HG02973 (cell line): ENCODE results near the gene PLAGL2.
"Not testable (repeated sequence)": the region's sequence is repeated elsewhere in the genome, so short reads cannot be mapped to it uniquely, and the experiment has no call there.

ENCODE experiments used
- ATAC-seq: cut with Tn5 transposase; IDR thresholded peaks from one replicate; pipeline ENCODE4 v1.9.1; 2021; ENCODE audit warnings: moderate library complexity; ENCODE audit not compliant: unreplicated experiment

Gene PLAGL2

DNA sequence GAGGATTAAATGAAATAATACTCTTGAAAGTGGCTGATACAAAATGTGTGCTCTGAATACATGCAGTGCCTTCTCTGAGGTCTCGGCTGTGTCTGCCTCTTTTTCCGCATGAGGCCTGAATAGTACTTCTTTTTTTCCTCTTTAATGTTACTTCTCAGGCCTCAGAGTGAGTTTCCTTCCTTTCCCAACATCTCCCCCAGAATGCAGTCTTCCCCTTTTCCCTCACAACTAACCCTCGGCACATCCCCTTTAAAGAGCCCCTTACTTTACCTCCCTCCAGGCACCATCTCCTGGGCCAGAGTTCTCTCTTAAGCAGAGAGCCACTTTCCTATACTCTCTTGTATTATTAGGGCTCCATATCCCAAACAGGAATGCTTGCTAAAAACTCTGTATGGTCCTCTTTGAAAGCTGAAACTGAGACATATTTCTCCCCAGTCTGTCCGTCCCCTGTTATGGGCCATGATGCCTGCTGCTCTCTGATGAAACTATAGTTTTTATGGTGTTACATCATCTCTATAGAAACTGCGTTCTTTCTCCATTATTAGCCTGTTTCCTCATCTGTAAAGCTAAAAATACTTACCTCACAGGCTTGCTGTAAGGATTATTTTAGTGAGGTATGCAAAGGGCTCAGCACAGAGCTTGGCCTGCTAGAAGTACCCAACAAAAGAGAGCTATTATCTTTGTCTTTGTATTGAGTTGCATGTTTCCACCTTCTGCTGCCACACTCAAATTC, 2.3 kb downstream of the PLAGL2 start:
- no peak for ATAC-seq

DNA sequence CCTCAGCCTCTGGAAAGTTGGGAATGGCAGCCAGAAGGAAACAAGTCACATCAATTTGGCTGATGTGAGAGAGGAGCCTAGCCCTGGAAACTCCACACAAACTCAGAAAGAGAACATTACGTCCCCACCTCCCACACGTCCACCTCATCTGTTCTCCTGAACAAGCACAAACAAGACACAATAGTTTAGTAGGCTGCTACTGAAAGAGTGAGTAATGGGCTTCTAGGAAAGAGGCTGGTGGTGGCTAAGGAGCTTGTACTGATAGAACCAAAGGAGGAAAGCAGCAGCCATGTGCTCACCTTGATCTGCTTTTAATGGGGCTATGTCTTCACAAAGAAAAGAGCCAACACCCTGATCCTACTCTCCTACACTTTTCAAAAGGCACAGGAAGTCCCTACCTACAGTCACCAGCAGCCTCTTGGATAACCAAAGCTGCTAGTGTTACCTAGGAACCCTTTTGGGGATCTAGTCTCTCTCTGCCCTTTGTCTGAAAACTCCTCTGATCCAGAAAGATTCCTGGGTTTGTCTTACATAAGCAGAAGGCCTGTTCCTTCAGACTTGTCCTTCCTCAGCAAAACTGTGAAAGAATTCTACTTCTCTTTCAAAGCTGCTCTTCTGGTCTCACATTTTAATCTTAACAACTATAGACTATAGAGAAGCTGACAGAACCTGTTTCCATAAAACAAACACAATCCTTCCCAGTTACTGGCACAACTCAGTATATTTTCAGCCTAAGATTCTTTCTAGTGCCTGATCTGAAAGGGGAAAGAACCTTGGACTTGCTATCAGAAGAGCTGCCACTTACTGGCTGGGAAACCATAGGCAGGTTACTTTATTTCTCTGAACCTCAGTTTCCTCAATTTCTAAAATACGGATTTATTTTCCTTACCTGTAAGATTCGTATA, 3.1 kb downstream of the PLAGL2 start:
- no peak for ATAC-seq

DNA sequence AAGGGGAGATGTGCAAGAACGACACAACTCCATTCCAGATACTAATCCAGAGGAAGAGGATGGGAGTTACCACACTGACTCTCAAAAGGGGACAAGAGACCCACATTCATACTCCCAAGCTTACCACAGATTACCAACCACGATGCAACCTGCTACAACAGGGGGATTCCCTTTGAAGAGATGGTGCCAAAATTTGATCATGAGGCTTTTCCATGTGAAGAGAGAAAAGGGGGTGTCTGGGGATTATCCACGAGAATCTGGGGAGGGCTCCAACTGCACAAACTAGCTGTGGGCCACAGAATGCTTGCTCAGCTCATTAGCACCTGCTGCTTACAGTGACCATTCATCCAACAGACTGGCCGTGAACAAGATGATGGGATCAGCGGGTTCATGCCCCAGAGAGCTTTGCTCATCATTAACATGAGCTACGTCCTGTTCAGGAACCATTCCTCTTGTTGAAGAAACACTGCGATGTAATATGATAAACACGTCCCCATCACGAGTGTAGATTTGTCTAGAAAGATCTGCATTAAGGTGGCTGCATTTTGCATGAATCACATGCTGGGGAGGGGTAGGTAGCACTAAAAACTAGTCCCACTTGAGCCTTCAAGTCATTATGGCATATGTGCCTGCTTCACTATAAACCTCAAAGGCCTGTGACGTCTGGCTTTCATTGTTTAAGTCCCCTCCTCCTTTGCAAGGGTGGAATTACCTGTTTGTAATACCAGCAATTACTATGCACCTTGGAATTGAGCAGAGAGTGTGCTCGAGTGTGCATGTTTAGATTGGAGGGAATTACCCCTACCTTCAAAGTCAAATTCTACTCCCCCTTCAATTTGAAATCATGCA, 4.0 kb downstream of the PLAGL2 start:
- ATAC-seq, result no peak

DNA sequence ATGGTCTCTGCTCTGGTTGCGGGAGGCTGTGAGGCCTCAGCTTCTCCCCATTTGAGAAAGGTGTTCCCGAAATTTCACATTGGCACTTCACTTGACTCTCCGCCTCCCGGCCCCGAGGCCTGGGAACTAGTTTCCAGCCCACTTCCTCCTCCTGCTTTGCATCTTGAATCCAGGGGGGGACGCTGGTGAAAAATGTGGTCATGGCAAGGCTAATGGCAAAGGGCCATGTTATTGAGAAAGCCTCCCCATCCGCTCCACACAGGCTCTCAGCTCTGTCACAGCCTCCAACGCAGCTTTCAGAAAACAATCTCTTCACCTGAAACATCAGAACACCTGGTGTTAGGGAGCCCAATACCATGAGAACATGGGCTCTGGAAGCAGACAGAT, 5.6 kb downstream of the PLAGL2 start:
- no peak for ATAC-seq

DNA sequence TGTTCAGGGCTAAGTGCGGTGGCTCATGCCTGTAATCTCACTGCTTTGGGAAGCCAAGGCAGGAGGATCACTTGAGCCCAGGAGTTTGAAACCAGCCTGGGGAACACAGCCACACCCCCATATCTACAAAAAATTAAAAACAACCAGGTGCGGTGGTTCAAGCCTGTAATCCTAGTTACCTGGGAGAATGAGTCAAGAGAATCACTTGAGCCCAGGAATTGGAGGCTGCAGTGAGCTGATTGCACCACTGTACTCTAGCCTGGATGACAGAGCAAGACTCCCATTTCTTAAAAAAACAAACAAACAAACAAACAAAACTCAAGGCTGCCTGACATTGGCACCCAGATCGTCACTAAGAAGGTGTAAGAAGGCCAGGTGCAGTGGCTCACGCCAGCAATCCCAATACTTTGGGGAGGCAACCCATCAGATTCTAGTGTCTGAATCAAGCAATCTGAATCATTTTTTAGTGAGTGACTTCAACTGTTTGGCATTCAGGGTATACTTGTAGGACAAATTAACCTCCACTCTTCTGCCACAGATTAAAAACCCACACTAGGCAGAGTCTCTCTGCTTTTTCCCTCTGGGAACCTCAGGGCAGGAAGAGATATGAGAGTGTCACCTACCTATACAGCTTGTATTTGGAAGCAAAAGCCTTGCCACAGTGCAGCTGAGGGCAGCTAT, 6.1 kb downstream of the PLAGL2 start:
- ATAC-seq, result no peak

DNA sequence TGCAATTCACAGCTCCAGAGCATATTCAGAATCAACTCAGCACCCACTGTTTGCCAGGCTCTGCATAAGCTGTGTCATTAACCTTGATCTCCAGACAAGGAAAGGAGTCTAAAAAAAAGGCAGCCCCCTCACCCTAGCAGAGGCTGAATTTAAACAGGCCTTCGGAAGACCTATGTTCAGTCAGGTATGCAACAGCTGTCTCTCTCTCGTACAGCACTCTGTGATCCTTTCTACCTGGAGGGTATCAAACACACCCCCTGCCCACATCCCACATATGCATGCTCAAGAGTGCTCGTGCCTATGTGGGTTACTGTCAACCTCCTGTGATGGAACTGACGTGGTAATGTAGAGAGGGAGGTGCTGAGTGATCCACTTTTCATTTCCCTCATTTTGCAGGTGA, 8.5 kb downstream of the PLAGL2 start:
- no peak for ATAC-seq

DNA sequence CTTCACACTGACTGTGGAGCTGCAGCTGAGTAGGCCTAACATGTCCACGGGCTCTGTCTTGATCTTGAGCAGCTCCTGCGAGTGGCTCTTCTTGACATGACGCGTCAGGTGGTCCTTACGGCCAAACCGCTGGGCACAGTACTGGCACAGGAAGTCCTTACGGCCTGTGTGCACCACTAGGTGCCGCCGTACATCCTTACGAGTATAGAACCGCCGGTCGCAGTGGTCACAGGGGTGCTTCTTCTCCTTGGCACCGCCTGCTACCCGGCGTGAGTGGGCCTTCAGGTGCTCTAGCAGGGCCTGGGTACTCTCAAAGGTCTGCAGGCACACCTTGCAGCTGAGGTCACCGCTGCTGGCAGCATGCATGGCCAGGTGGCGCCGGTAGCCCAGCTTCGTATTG, 10.4 kb downstream of the PLAGL2 start:
- not testable (repeated sequence) for ATAC-seq

DNA sequence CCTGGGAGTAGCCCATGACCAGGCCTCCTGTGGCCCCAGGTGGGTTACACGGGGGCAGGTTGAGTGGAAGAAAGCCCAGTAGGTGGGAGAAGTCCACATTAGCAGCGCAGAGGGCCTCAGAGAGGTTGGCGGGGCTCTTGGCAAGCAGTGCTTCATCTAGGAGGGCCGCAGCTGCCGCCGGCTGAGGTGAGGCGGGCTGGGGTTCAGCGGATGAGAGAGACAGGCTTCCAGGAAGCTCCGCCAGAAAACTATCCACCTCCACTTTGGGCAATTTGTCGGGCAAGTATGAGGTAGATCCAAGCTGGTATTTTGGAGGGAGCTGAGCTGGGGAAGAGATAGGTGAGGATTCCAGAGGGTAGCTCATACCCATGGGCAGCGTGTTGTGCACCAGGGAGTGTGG, 10.9 kb downstream of the PLAGL2 start:
- ATAC-seq, result not testable (repeated sequence)

DNA sequence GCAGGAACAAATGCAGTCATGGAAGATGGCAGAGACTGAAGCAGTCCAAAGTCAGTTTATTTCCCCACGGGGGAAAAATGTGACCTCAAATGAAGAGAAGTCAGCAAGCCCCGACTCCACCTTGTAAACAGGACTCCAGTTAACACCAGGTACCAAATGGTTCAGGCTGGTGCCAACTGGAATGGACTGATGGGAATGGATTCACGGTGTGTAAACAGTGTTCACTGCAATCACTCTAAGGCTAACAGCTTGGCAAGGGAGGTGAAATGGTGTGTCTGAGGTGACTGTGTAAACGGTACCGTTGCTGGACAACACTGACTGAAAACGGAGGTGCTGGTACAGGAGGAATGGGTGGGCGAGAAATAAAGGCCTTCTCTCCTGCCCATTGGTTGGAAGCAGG, 12.0 kb downstream of the PLAGL2 start:
- no peak for ATAC-seq

DNA sequence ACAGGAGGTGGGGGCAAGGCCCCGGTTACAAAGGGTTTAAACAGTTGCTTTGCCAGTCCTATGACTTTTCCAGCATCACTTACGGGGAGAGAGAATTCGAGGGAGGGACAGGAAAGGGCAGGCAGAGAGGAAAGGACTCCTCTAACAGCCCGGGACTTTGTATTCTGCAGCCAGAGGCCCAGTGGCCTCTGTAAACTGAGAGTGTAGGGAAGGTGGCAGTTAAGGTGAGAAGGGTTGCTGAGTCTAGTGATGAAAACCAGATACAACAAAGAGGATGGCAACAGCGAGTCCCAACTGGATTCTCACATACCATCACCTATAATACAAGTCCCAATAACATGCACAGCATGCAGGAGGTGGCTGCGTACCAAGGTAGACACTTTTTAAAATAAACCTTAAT, 13.5 kb downstream of the PLAGL2 start:
- no peak for ATAC-seq

DNA sequence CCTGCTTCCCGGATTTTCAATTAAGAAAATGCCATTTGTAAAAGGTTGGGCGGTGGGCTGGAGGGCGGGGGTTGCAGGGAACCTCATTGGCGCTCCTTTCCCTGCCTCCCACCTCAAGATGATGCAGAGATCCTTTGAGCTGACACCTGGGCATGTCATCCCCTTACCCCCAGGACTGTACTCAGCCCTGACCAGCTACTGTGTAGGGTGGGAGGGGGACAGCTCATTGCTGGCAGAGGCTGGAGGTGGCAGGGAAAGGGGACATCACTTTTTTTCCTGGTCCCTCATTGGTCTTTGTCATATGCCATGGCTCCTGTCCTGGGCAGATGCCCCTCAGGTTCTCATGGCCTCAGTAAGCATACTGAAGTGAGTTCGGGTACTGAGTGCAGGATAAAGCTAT, 14.2 kb downstream of the PLAGL2 start:
- ATAC-seq, result not testable (repeated sequence)

DNA sequence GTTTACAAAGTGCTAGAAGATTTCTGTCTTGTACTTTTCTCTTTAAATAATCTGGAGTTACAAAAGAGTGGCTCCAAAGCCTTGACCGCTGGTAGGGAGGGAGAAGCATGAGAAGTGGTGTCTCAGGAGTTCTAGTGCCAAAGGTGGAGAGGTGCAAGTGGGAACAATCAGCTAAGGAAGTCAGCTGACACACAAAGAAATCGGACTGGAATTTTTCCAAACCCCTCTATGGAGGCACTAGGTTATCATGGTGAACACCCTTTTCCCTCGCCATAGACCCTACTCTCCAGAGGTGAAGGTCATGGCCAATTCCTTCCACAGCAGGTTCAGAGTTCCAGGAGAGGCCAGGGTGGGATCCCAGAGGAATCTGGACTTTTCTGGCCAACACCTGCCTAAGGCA, 14.8 kb downstream of the PLAGL2 start:
- ATAC-seq, result no peak

DNA sequence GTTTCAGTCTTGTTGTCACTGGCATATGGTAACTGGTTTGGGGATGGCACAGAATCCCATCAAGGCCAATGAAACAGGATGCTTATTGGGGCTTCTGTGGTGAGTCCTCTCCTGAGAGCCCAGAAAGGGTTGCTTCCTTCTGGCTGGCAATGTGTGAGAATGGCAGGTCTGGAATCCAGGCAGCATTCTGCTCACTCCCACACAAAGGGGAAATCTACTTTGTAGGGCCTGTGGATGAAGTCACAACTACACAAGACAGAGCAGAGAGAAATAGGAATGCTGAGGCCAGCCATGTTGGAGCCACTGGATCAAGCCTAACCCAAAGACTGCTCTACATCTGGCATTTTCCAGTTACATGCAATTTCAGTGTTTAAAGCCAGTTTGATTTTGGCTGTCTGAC, 15.7 kb downstream of the PLAGL2 start:
- no peak for ATAC-seq

DNA sequence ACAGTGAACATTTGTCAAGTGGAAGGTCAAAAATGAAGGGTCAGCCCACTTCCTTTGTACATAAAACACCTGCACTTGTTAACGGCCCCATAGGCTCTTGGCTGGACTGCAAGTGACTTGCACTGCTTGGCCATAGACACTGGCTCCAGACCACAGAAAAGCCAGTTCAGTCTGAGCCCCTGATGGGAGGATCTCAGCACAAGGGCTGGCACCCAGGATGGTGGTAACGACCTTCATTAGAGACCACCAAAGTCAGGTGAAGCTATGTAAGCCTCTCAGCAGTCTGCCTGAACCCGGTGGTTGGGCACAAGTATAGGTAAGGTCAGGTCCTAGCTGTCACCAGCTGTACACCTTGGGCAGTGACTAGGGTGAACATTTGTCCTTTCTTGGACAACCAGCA, 16.1 kb downstream of the PLAGL2 start:
- ATAC-seq, result no peak

DNA sequence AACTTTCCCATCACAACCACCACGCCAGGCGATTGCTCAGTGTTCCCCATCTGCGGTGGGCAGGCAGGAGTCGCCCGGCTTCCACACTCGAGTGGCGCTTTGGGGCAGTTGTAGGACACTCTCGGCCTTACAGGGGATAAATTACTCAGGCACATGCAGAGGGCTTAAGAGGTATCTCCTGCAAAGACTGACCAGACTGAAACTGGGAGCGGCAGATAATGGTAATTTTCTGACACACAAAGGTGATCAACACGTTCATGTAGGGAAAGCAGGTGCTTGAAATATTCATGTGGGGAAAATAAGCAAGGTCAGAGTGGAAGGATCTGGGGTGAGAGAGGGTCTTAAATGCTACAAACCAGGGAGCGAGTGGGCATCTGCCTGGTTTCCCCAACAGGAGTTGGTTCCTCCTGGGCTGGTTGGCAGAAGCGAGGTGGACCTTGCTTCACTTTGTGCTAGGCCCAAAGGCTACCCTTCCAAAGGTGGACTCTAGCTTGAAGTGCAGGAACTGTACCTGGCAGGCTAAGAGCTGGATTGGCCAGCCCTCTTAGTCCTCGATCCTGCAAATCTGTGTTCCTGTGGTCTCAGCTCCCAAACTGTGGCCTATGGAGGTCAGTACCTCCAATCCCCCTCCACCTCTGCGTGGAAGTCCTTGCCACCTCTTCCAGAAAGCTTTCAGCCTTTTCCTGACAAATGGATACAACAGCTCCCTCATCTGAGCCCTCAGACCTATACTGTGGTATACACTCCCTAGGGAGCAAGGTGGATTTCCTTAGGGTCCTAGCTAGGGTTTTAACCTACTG, 16.7 kb downstream of the PLAGL2 start:
- ATAC-seq, result no peak

DNA sequence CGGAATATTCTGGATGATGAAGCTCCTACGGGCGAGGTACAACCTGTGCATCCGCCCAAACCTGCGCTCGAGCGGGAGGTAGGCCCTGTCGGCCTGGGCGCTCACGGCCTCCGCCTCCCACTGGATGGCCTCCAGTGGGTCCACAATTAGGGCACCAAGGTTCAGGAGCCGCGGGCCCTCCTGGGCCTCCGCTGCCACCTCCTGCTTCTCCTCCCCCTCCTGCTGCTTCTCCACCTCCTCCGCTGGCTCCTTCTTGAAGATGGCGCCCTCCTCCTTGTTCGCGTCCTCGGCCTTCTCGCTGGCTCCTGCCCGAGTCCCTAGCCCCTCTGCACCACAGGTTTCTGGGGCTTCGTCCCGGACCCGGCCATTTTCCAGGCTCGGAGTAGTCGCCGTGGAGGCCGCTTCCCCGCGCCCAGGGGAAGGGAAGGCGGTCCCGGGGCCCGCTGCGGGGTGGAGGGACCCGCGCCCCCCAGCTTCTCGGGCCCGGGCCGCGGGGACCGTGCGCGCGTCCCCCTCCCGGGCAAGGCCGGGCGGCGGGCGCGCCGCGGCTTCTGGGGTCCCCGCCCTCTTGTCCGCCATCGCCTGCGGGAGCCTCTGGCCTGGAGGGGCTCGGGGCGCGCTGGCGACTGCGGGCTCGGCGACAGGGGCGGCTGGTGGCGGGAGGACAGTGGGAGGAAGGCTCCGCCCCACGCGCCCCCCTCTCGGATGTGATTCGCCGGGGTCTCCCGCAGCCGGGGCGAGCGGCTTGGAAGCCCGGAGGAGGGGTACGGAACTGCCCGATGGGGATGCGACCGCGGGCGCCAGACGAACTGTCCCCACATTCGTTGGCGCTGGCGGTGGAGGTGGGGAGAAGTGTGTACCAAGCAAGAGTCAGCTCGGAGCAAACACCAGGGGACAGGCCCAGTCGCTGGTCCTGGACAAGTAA, 17.6 kb downstream of the PLAGL2 start:
- ATAC-seq, result no peak

DNA sequence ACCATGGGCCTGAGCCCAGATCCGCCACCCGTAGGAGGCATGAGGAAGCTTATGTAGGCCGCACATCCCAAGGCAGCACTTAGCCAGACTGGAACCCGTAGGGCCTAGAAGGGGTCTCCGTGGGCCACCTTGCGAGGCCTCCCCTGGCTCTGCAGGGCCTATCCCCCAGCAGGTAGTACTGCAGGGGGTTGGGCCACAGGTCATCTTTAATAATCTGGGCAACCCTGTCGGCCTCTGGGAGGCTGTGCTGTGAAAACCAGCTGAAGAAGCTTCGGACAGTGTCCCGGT, 18.5 kb downstream of the PLAGL2 start:
- ATAC-seq, result no peak

DNA sequence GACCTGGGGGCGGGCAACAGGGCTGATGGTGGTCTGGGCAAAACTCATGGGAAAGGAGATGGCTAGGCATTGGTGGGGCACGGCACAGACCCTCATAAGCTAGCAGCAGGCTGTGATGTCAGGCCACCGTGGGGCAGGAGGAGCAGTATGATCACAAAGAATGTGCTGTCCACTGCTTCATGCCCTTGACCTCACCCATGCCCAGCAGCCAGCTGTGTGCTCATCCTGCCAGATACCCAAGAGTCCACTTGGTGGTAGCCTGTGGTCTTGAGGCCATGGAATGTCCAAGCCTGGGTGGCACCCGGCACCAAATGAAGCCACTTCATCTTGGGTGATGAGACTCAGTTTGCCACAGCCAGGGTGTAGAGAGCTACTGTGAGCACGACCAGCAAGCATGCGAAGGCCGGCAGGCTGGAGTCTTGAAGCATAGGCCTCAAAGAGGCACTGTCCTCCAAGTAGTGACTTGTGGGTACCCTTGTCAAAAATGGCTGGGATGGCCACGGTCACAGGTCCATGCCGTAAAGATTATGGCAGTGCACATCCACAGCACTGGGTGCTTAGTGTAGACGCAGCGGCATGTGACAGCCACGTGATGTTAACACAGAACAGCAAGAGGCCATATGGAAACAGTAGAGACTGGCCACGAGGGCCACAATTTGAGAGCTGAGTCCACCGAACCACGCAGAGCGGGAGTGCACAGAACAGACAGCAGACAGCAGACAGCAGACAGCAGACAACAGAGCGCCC, 19.0 kb downstream of the PLAGL2 start:
- no peak for ATAC-seq

DNA sequence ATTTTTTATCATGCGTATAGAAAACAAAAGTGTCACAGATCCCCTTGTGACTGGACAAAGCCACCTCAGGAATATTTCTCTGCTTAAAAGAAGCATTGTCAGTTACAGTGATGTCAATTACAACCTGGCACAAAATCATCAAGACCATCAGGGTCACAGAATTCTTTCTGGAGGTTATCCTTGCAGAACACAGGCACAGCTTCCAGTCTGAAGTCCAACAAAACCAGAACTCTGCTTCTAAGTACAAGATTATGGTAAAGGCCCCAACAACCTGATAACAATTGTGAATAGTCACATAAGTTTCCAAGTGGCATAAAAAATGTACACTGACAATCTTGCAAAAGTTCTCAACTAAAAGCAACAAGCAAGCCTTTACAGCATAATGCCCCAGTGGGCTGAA, 21.0 kb downstream of the PLAGL2 start:
- no peak for ATAC-seq
